PFSK-1 (cell line): Measurements from ENCODE around the gene LSM5.

Experiments
- FOXP2 ChIP-seq: optimal IDR thresholded peaks from 2 replicates; pipeline ENCODE3; 2011; ENCODE audit warnings: borderline replicate concordance, control low read depth, inconsistent platforms; ENCODE audit not compliant: insufficient read depth; ENCODE audit errors: extremely low read length, extremely low read depth
- POLR2AphosphoS5 ChIP-seq: IDR thresholded peaks from 2 replicates; pipeline ENCODE4 v1.6.1; 2012; ENCODE audit warnings: low read depth, mild to moderate bottlenecking, control low read depth, low read length, moderate library complexity
- SIN3A ChIP-seq: IDR thresholded peaks from 2 replicates; pipeline ENCODE4 v1.6.1; 2012; ENCODE audit warnings: mild to moderate bottlenecking, low read length, moderate library complexity, borderline replicate concordance; ENCODE audit not compliant: insufficient read depth
- TAF1 ChIP-seq: IDR thresholded peaks from 2 replicates; pipeline ENCODE4 v1.6.1; 2012; ENCODE audit warnings: low read length, control low read depth, borderline replicate concordance; ENCODE audit not compliant: insufficient read depth
- TF ChIP-seq, protein P1 (sequence below), 2 experiments: IDR thresholded peaks; 2 replicates each; pipeline versions ENCODE4 v1.6.1 to v1.8.0; 2011 to 2012; ENCODE audit warnings: low read depth in 2 of 2, low read length in 2 of 2, control low read depth in 1 of 2, inconsistent platforms in 1 of 2, mild to moderate bottlenecking in 1 of 2, moderate library complexity in 1 of 2; ENCODE audit not compliant: insufficient read depth in 1 of 2

DNA sequence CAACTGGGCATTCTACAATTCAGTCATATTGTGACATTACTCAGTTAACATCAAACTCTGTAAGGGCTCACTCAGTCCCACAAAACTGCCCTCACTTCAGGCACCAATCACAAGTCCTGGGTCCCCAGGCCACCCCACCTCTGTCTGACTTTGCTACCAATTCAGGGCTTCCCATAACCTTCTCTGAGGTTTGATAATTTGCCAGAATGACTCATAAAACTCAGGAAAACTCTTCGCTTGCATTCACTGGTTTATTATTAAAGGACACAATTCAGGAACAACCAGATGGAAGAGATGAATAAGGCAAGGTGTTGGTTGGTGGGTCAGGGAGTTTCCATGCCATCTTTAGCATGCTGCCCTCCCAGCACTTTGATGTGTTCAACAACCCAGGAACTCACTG lies 46.4 kb upstream of the LSM5 start:
- no peak for TF ChIP-seq POLR2AphosphoS5
- TF ChIP-seq, protein P1, sequence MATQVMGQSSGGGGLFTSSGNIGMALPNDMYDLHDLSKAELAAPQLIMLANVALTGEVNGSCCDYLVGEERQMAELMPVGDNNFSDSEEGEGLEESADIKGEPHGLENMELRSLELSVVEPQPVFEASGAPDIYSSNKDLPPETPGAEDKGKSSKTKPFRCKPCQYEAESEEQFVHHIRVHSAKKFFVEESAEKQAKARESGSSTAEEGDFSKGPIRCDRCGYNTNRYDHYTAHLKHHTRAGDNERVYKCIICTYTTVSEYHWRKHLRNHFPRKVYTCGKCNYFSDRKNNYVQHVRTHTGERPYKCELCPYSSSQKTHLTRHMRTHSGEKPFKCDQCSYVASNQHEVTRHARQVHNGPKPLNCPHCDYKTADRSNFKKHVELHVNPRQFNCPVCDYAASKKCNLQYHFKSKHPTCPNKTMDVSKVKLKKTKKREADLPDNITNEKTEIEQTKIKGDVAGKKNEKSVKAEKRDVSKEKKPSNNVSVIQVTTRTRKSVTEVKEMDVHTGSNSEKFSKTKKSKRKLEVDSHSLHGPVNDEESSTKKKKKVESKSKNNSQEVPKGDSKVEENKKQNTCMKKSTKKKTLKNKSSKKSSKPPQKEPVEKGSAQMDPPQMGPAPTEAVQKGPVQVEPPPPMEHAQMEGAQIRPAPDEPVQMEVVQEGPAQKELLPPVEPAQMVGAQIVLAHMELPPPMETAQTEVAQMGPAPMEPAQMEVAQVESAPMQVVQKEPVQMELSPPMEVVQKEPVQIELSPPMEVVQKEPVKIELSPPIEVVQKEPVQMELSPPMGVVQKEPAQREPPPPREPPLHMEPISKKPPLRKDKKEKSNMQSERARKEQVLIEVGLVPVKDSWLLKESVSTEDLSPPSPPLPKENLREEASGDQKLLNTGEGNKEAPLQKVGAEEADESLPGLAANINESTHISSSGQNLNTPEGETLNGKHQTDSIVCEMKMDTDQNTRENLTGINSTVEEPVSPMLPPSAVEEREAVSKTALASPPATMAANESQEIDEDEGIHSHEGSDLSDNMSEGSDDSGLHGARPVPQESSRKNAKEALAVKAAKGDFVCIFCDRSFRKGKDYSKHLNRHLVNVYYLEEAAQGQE (IDR thresholded peaks at IDR 0.05; ENCODE audit: insufficient read depth in 1 of 2, low read depth in 2 of 2, low read length in 2 of 2): no peak
- TF ChIP-seq TAF1: no peak
- no peak for TF ChIP-seq SIN3A
- TF ChIP-seq FOXP2: no peak
